GM23338 (cell line): ENCODE results near the gene TENM3. TPM values are rescaled to one million over a fixed set of nuclear protein-coding genes. Genes with fewer than 3 reads are reported as not detected.
A peak's percentile ranks its signal among the peaks of the same experiment; 100 is the strongest.

Source experiments
- ATAC-seq: fragments of 200-7000 bp; cut with Tn5 transposase; 3 replicates; pipeline ENCODE4 v1.9.1; 2020
- DNase-seq: peaks from one replicate; pipeline ENCODE4 v3.0.0-alpha.2; 2015; ENCODE audit warnings: low spot score
- H2AFZ ChIP-seq: fragments of 200-600 bp; sonication (generic); 2 replicates; pipeline ENCODE4 v1.8.0; 2016; ENCODE audit warnings: antibody characterized with exemption, mild to moderate bottlenecking, moderate library complexity
- H3F3A ChIP-seq: fragments of 200-600 bp; sonication (generic); replicated peaks from 2 replicates; pipeline ENCODE4 v1.8.0; 2017; ENCODE audit warnings: antibody characterized with exemption, mixed run types, low read depth
- H3K27ac ChIP-seq: fragments of 200-600 bp; sonication (generic); 2 replicates; pipeline ENCODE4 v1.6.1; 2016; ENCODE audit warnings: low read depth
- H3K27me3 ChIP-seq: fragments of 200-600 bp; sonication (generic); 2 replicates; pipeline ENCODE4 v1.8.0; 2016; ENCODE audit warnings: mild to moderate bottlenecking, mixed run types, moderate library complexity; ENCODE audit not compliant: insufficient read depth
- H3K36me3 ChIP-seq: fragments of 200-600 bp; sonication (generic); 2 replicates; pipeline ENCODE4 v1.8.0; 2016; ENCODE audit warnings: mild to moderate bottlenecking; ENCODE audit not compliant: insufficient read depth
- H3K4me1 ChIP-seq: fragments of 200-600 bp; sonication (generic); 2 replicates; pipeline ENCODE4 v1.8.0; 2016; ENCODE audit warnings: mild to moderate bottlenecking, moderate library complexity; ENCODE audit not compliant: insufficient read depth
- H3K4me2 ChIP-seq: fragments of 200-600 bp; sonication (generic); 2 replicates; pipeline ENCODE4 v1.7.1; 2017; ENCODE audit warnings: mixed run types
- H3K4me3 ChIP-seq: fragments of 200-600 bp; sonication (generic); 2 replicates; pipeline ENCODE4 v1.6.1; 2016; ENCODE audit warnings: mixed run types
- H3K79me2 ChIP-seq: fragments of 200-600 bp; sonication (generic); replicated peaks from 2 replicates; pipeline ENCODE4 v1.8.0; 2017; ENCODE audit warnings: mild to moderate bottlenecking; ENCODE audit not compliant: insufficient read depth
- H3K9me2 ChIP-seq: fragments of 200-600 bp; sonication (generic); 2 replicates; pipeline ENCODE4 v1.8.0; 2017; ENCODE audit not compliant: insufficient read depth
- H4K20me1 ChIP-seq: fragments of 200-600 bp; sonication (generic); replicated peaks from 2 replicates; pipeline ENCODE4 v1.8.0; 2017; ENCODE audit warnings: mild to moderate bottlenecking; ENCODE audit not compliant: insufficient read depth
- H3K27ac Mint-ChIP-seq: 2 replicates; pipeline ENCODE4 v1.8.0; 2020; ENCODE audit warnings: inconsistent platforms, mild to moderate bottlenecking, moderate library complexity, mixed read lengths
- H3K27me3 Mint-ChIP-seq: 3 replicates; pipeline ENCODE4 v1.8.0; 2022; ENCODE audit warnings: low read depth, mild to moderate bottlenecking, moderate library complexity, mixed read lengths, inconsistent platforms; ENCODE audit not compliant: insufficient read depth, poor library complexity
- H3K36me3 Mint-ChIP-seq: 3 replicates; pipeline ENCODE4 v1.8.0; 2021; ENCODE audit warnings: low read depth, mild to moderate bottlenecking, inconsistent platforms, moderate library complexity, mixed read lengths
- H3K4me1 Mint-ChIP-seq: 3 replicates; pipeline ENCODE4 v1.8.0; 2020; ENCODE audit warnings: mild to moderate bottlenecking, inconsistent platforms, mixed read lengths
- H3K4me3 Mint-ChIP-seq: 3 replicates; pipeline ENCODE4 v1.8.0; 2021; ENCODE audit warnings: moderate library complexity, mild to moderate bottlenecking, inconsistent platforms, mixed read lengths
- H3K9me3 Mint-ChIP-seq: 3 replicates; pipeline ENCODE4 v1.8.0; 2020; ENCODE audit warnings: moderate library complexity, mild to moderate bottlenecking, inconsistent platforms, mixed read lengths
- CREB1 ChIP-seq: fragments of 250-450 bp; sonication (Bioruptor Pico); IDR thresholded peaks from 2 replicates; pipeline ENCODE4 v1.5.0; 2020; ENCODE audit warnings: low read depth, mild to moderate bottlenecking, moderate library complexity
- JUNB ChIP-seq: IDR thresholded peaks from one replicate; pipeline ENCODE4 v1.6.1; 2016; ENCODE audit warnings: antibody characterized with exemption; ENCODE audit not compliant: unreplicated experiment
- NANOG ChIP-seq: IDR thresholded peaks from 2 replicates; pipeline ENCODE4 v1.6.1; 2016; ENCODE audit warnings: antibody characterized with exemption, borderline replicate concordance
- POLR2AphosphoS5 ChIP-seq: IDR thresholded peaks from 2 replicates; pipeline ENCODE4 v1.6.1; 2016; ENCODE audit warnings: antibody characterized with exemption, low read depth
- polyA plus RNA-seq: library from polyadenylated mRNA; unstranded; fragments of >200 nt; fragmentation: Nextera tagmentation; extraction: Ambion mirVana; gene quantifications from 2 replicates; pipeline ENCODE4 v1.2.1, GENCODE V29; 2016
- total RNA-seq: library from RNA; depleted of rRNA; stranded (reverse); fragments of >200 nt; shearing (Covaris generic); gene quantifications from 2 replicates; pipeline ENCODE4 v1.2.3, GENCODE V29; 2014
- TF ChIP-seq, protein P1 (sequence below): IDR thresholded peaks from one replicate; pipeline ENCODE4 v1.6.1; 2018; ENCODE audit warnings: antibody characterized with exemption; ENCODE audit not compliant: unreplicated experiment
- TF ChIP-seq, protein P2 (sequence below), 2 experiments: fragments of 200-600 bp in 1 of 2; sonication (generic) in 1 of 2; conservative IDR thresholded peaks; 2 replicates each; pipeline versions ENCODE4 v1.5.1 to v1.6.1; 2016 to 2017; ENCODE audit warnings: antibody characterized with exemption in 2 of 2, low read depth in 2 of 2, mild to moderate bottlenecking in 2 of 2, moderate library complexity in 1 of 2

Gene TENM3
- total and polyA plus RNA-seq, 2 experiments from 2014 or later = 22.2 to 128 TPM

DNA sequence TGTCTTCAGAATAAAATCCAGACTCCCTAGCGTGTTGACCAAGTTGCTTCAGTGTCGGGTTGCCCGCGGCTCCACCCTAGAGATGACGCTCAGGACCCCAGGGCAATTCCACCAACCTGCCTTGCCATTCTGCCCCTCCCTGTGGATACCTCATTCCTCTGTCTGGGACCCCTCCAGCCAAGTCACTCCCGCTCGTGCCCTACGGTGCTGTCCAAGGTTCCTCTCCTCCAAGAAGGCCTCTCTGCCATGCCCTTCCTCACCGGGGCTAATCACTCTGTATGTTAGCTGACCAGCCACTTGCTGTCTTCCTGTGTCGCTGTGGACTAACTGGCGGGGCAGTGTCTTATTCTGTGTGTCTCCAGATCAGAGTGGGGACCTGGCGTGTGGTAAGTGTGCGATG lies 46.6 kb downstream of the TENM3 start:
- peak; percentile 38 for DNase-seq
- Histone ChIP-seq H3K79me2 (no peaks in the 10 kb centered on the region), H3K4me3 (no peak overlapping the region), H3K36me3 (no peaks in the 10 kb centered on the region), H3K9me2 (no peaks in the 10 kb centered on the region; the same call in 1 of the 2 replicates), H2AFZ (no peak overlapping the region), H3F3A (no peaks in the 10 kb centered on the region; the same call in 1 of the 2 replicates), H3K4me1 (peaks cover 10% of the 10 kb centered on the region; the same call in 1 of the 2 replicates), H4K20me1 (no peaks in the 10 kb centered on the region), H3K27me3 (no peaks in the 10 kb centered on the region), H3K4me2 (no peak overlapping the region), H3K27ac (no peak overlapping the region)
- peaks cover 3% of the 10 kb centered on the region; the same call in 1 of the 3 replicates for H3K36me3 Mint-ChIP-seq
- H3K9me3 Mint-ChIP-seq = peaks cover 2% of the 10 kb centered on the region; the same call in 1 of the 3 replicates
- H3K4me3 Mint-ChIP-seq = no peak overlapping the region
- TF ChIP-seq POLR2AphosphoS5 = no peak
- TF ChIP-seq, protein P1, sequence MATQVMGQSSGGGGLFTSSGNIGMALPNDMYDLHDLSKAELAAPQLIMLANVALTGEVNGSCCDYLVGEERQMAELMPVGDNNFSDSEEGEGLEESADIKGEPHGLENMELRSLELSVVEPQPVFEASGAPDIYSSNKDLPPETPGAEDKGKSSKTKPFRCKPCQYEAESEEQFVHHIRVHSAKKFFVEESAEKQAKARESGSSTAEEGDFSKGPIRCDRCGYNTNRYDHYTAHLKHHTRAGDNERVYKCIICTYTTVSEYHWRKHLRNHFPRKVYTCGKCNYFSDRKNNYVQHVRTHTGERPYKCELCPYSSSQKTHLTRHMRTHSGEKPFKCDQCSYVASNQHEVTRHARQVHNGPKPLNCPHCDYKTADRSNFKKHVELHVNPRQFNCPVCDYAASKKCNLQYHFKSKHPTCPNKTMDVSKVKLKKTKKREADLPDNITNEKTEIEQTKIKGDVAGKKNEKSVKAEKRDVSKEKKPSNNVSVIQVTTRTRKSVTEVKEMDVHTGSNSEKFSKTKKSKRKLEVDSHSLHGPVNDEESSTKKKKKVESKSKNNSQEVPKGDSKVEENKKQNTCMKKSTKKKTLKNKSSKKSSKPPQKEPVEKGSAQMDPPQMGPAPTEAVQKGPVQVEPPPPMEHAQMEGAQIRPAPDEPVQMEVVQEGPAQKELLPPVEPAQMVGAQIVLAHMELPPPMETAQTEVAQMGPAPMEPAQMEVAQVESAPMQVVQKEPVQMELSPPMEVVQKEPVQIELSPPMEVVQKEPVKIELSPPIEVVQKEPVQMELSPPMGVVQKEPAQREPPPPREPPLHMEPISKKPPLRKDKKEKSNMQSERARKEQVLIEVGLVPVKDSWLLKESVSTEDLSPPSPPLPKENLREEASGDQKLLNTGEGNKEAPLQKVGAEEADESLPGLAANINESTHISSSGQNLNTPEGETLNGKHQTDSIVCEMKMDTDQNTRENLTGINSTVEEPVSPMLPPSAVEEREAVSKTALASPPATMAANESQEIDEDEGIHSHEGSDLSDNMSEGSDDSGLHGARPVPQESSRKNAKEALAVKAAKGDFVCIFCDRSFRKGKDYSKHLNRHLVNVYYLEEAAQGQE = peak; percentile 71
- peak; percentile 68 for ATAC-seq
- no peak overlapping the region for H3K27ac Mint-ChIP-seq
- H3K4me1 Mint-ChIP-seq = peaks cover 16% of the 10 kb centered on the region
- H3K27me3 Mint-ChIP-seq = no peaks in the 10 kb centered on the region

DNA sequence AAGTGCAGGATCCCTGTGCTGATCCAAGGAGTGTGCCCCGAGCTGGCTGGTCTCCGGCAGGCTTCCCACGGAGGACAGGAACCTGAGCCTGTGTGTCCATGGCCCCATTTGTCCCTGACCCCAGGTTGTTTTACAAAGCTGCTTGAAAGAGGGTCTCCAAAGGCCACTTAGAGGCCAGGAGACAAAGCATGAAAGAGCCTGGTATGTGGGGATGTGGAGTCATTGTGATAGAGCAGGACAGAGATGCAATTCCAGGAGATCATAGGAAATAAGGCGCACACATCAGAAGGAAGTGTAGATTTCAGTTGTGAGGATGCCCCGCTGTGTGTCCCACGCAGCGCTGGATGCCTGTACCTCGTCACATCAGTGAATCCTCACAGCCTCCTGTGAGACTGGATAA lies 48.0 kb downstream of the TENM3 start:
- no peak overlapping the region for H3K4me3 ChIP-seq
- no peak for ATAC-seq
- H3K27ac Mint-ChIP-seq = no peak overlapping the region

More for the DNA sequence above, 48.0 kb downstream of the TENM3 start:
- Histone ChIP-seq H4K20me1 (no peaks in the 10 kb centered on the region), H3K4me2 (no peak overlapping the region), H3K36me3 (no peaks in the 10 kb centered on the region), H3K9me2 (no peaks in the 10 kb centered on the region), H3K79me2 (no peaks in the 10 kb centered on the region), H3K27me3 (no peaks in the 10 kb centered on the region), H3K27ac (no peak overlapping the region), H2AFZ (no peak overlapping the region), H3F3A (no peaks in the 10 kb centered on the region; the same call in 1 of the 2 replicates), H3K4me1 (peaks cover 10% of the 10 kb centered on the region; the same call in 1 of the 2 replicates)
- TF ChIP-seq, protein P2, sequence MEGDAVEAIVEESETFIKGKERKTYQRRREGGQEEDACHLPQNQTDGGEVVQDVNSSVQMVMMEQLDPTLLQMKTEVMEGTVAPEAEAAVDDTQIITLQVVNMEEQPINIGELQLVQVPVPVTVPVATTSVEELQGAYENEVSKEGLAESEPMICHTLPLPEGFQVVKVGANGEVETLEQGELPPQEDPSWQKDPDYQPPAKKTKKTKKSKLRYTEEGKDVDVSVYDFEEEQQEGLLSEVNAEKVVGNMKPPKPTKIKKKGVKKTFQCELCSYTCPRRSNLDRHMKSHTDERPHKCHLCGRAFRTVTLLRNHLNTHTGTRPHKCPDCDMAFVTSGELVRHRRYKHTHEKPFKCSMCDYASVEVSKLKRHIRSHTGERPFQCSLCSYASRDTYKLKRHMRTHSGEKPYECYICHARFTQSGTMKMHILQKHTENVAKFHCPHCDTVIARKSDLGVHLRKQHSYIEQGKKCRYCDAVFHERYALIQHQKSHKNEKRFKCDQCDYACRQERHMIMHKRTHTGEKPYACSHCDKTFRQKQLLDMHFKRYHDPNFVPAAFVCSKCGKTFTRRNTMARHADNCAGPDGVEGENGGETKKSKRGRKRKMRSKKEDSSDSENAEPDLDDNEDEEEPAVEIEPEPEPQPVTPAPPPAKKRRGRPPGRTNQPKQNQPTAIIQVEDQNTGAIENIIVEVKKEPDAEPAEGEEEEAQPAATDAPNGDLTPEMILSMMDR (conservative IDR thresholded peaks at IDR 0.05; ENCODE audit: low read depth in 2 of 2) = no peak
- TF ChIP-seq JUNB (no peak), CREB1 (CRISPR knock-in tag) (no peak), NANOG (no peak)
- H3K4me3 Mint-ChIP-seq = no peak overlapping the region
- no peaks in the 10 kb centered on the region for H3K27me3 Mint-ChIP-seq
- H3K4me1 Mint-ChIP-seq = peaks cover 16% of the 10 kb centered on the region
- H3K9me3 Mint-ChIP-seq = peaks cover 2% of the 10 kb centered on the region; the same call in 1 of the 3 replicates
- DNase-seq = no peak
- peaks cover 3% of the 10 kb centered on the region; the same call in 1 of the 3 replicates for H3K36me3 Mint-ChIP-seq
